Mammary epithelial cell (primary cell): Measurements from ENCODE around the gene KCNJ3.

Experiments used
- EZH2 ChIP-seq: IDR thresholded peaks from 2 replicates; pipeline ENCODE4 v1.6.1; 2012; ENCODE audit warnings: low read length, inconsistent platforms, borderline replicate concordance
- TF ChIP-seq, protein P1 (sequence below), 2 donors: IDR thresholded peaks in 1 of 2; conservative IDR thresholded peaks in 1 of 2; 2 replicates each; pipeline ENCODE4 v1.5.1; 2011 to 2012; ENCODE audit warnings: inconsistent platforms in 2 of 2, low read length in 2 of 2, mild to moderate bottlenecking in 2 of 2, control low read depth in 1 of 2, low read depth in 1 of 2; ENCODE audit not compliant: insufficient read depth in 1 of 2; ENCODE audit errors: extremely low read depth in 1 of 2

DNA sequence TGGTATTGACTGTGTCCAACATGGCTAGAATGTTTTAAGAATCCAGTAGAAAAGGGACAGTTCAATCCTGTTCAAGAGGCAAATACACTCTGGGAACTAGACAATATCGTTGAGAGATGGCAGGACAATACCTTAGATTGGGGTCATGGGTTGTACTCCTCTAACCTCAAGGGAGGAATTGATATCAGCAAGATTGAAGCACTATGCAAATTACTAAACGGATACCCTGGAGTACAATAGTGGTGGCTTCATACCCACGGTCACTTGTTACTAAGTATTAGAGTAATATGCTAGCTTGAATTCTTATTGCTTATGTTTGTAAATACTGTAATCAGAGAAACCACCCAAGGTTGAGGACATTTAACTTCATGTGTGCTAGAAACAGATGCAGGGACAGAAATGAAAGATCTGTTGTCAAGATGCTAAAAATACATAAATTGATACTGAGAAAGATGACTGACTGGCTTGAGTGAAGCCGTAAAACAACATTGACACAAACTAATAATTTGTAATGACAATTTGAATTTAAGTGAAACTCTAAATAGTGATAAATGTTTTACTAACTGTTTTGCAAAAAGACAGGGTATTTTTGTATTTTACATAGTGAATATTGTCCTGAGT, 73.3 kb downstream of the KCNJ3 start:
- TF ChIP-seq, protein P1, sequence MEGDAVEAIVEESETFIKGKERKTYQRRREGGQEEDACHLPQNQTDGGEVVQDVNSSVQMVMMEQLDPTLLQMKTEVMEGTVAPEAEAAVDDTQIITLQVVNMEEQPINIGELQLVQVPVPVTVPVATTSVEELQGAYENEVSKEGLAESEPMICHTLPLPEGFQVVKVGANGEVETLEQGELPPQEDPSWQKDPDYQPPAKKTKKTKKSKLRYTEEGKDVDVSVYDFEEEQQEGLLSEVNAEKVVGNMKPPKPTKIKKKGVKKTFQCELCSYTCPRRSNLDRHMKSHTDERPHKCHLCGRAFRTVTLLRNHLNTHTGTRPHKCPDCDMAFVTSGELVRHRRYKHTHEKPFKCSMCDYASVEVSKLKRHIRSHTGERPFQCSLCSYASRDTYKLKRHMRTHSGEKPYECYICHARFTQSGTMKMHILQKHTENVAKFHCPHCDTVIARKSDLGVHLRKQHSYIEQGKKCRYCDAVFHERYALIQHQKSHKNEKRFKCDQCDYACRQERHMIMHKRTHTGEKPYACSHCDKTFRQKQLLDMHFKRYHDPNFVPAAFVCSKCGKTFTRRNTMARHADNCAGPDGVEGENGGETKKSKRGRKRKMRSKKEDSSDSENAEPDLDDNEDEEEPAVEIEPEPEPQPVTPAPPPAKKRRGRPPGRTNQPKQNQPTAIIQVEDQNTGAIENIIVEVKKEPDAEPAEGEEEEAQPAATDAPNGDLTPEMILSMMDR (conservative IDR thresholded peaks at IDR 0.05 in 1 of 2, IDR thresholded peaks at IDR 0.05 in 1 of 2; ENCODE audit: extremely low read depth in 1 of 2, insufficient read depth in 1 of 2, low read depth in 1 of 2, low read length in 2 of 2) = no peak
- no peak for TF ChIP-seq EZH2
